UCSD-AML1 (cell line): ENCODE results near the gene MCHR1.

Source experiments
- DNase-seq: peaks from one replicate; lab custom pipeline; 2025; ENCODE audit not compliant: unreplicated experiment; lab: John Stamatoyannopoulos, UW

The MCHR1 gene

DNA sequence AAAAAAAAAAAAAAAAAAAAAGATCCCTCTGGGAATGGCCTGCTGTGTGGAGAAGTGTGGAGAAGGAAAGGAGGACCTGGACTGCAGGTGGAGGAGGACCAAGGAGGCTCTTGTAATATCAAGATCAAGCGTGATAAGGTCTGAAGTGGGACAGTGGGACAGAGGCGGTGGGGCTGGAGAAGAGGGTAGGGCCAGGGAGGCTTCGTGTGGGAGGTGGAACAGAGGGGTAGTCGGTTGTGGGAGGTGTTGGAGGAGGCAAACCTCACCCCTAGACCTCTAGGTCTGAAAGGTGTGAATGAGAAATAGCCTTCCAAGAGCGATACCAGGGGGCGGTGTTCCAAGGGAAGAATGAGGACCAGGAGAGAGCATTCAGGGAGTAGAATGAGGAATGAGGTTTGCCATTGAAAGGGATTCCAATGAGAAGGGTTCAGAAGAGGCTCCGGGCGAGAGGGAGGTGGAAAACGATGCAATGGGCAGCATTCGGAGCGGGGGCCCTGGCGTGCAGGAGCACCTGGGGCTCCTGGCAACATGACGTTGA, 44.2 kb downstream of the MCHR1 start:
- no peak for DNase-seq

DNA sequence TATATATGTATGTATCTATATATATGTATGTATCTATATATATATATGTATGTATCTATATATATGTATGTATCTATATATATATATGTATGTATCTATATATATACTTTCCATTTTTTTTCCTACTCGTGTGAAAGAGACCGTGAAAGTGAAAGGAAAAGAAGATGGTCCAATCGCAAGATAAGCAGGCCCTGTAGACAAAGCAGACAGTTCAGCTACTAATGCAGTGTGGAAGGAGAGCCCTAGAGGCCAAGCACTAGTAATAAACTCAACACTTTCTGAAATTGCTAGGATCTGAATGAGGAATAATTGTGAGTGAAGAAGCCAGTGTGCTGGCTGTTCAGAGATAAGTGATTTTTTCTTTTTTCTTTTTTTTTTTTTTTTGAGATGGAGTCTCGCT, 47.2 kb downstream of the MCHR1 start:
- no peak for DNase-seq

DNA sequence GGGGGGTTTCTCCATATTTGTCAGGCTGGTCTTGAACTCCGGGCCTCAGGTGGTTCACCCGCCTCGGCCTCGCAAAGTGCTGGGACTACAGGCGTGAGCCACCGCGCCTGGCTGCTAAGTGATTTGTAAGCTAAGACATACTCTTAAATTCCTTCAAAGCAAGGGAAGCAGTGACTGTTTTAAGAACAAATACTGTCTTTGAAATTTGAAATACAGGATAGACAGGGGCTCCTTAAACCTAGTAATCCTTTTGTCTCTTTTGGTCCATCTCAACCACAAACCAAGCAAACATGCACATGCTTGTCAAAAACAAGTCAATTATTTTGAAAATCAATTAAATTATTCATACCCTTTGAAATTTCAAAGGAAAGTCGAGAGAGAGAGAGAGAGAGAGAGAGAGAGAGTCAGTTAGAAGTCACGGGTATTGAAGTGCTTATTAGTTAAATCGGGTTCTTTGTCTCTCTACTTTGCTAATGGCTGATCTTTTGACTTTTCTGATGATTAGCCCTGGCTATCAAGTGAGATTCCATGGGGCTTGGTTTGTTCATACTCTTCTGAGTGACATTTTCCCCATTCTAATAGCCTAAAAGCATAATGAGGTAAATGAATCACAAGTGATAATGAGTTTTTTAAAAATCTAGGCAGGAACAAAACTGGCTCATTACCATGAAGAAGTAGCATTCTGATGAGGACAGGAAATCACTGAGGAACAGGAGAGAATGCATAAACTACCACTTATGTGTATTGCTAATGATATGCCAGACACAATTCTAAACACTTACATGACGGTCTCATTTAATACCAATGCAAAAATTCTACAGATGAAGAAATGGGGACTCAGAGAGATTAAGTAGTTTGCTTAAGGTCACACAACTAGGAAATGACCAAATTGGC, 48.0 kb downstream of the MCHR1 start:
- DNase-seq, result no peak

DNA sequence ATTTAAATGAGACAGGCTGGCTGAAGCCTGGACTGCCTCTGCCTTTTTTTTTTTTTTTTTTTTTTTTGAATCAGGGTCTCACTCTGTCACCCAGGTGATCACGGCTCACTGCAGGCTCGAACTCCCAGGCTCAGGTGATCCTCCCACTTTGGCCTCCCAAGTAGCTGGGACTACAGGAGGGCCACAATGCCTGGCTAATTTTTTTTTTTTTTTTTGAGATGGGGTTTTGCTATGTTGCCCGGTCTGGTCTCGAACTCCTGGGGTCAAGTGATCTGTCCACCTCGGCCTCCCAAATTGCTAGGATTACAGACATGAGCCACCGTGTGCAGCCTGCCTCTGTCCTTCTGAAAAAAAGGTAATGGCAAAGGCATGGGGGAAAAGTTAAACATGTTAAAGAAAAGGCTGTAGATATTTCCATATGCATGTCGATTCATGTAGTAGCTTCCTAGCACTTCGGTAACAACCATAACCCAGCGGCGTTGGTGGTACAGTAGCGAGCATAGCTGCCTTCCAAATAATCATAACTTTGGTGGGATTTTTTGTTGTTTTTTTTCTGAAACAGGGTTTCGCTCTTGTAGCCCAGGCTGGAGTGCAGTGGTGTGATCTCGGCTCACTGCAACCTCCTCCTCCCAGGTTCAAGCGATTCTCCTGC, 48.8 kb downstream of the MCHR1 start:
- no peak for DNase-seq

DNA sequence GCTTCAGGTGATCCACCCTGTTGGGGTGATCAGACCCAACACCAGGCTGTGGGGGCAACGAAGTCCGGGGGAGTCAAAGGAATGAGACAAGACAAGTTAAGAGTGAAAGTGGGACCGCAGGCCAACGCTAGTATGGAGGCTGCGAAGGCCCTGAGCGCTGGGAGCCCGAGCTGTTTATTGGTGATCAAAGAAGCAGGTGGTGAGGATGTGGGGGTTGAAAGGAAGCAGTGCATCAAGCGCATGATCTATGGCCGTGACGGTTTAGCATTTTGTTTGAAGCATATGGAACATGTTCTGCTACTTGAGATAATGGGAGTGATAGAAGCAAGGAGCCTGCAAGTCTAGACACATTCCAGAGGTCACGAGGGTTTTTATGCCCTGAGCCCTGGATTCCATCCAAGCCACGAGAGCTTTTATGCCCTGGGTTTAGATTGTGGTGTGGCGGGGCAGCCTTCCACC, 49.5 kb downstream of the MCHR1 start:
- no peak for DNase-seq

DNA sequence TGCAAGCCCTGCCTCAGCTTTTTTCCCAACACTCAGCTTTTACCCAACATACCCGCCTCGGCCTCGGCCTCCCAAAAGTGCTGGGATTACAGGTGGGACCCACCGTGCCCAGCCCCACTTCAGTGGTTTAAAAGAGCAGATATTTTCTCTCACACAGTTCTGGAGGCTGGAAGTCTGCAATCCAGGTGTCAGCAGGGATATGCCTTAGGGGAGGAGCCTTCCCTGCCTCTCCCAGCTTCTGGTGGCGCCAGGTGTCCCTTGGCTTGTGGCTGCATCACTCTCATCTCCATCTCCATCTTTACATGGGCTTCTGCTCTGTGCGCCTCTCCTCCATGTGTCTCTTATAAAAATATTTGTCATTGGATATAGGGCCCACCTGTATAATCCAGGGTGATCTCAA, 50.0 kb downstream of the MCHR1 start:
- DNase-seq, result no peak
